Left lung (tissue), 10 donors: Measurements from ENCODE around the gene FOXF2. TPM values are rescaled to one million over a fixed set of nuclear protein-coding genes. Genes with fewer than 3 reads are reported as not detected.
"Not testable (repeated sequence)": the region's sequence is repeated elsewhere in the genome, so short reads cannot be mapped to it uniquely, and the experiment has no call there.

Source experiments
- ATAC-seq: fragments of 200-7000 bp; cut with Tn5 transposase; one replicate; pipeline ENCODE4 v1.9.1; 2020; ENCODE audit warnings: moderate library complexity
- DNase-seq, 4 donors: peaks; one replicate each; pipeline ENCODE4 v3.0.0-alpha.2; 2013 to 2020
- H3K27ac ChIP-seq, 2 donors: fragments of 200-600 bp; sonication (generic) in 1 of 2; one replicate each; pipeline versions ENCODE4 v1.5.0 to v1.8.0; 2020 to 2021
- H3K27me3 ChIP-seq, 2 donors: fragments of 200-600 bp; sonication (generic) in 1 of 2; one replicate each; pipeline versions ENCODE4 v1.5.0 to v1.8.0; 2020 to 2021
- H3K36me3 ChIP-seq, 2 donors: fragments of 200-600 bp; sonication (generic) in 1 of 2; one replicate each; pipeline versions ENCODE4 v1.5.0 to v1.8.0; 2020 to 2021
- H3K4me1 ChIP-seq, 2 donors: fragments of 200-600 bp; one replicate each; pipeline ENCODE4 v1.8.0; 2021
- H3K4me3 ChIP-seq, 2 donors: fragments of 200-600 bp; sonication (generic) in 1 of 2; one replicate each; pipeline versions ENCODE4 v1.5.0 to v1.8.0; 2020 to 2021; ENCODE audit warnings: mild to moderate bottlenecking in 1 of 2
- H3K9me3 ChIP-seq, 2 donors: fragments of 200-600 bp; sonication (generic) in 1 of 2; one replicate each; pipeline versions ENCODE4 v1.5.0 to v1.8.0; 2020 to 2021
- intact Hi-C, 2 donors: fragments of 100-400 bp; cut with DNase I; formaldehyde crosslinking; loops; one replicate each; pipeline versions ENCODE4 v1.11.2 to v1.14.2; 2022
- polyA plus RNA-seq, 6 donors: library from polyadenylated mRNA; unstranded; fragments of 120-200 nt; gene quantifications; one replicate each; pipeline ENCODE4 v1.2.1, GENCODE V29; 2013; ENCODE audit not compliant: insufficient read length in 6 of 6
- total RNA-seq, 2 donors: library from RNA; stranded (reverse); fragmentation: NEBNext Ultra II Directional; extraction: Animal tissue kit (Norgen Biotek cat#: 25700); gene quantifications; one replicate each; pipeline ENCODE4 v1.2.1, GENCODE V29; 2021
- TF ChIP-seq, protein P1 (sequence below), 2 donors: fragments of 200-600 bp; sonication (generic) in 1 of 2; IDR thresholded peaks; one replicate each; pipeline versions ENCODE4 v1.5.0 to v1.8.0; 2021; ENCODE audit warnings: antibody characterized with exemption in 2 of 2
- donor health status: DM: no; HTN: yes; CAD: no.
- donor health status: DM: no; HTN: no; CAD: no.

The FOXF2 gene
- total and polyA plus RNA-seq, 8 donors, result 12.6 to 69.7 (median 56.3) TPM

DNA sequence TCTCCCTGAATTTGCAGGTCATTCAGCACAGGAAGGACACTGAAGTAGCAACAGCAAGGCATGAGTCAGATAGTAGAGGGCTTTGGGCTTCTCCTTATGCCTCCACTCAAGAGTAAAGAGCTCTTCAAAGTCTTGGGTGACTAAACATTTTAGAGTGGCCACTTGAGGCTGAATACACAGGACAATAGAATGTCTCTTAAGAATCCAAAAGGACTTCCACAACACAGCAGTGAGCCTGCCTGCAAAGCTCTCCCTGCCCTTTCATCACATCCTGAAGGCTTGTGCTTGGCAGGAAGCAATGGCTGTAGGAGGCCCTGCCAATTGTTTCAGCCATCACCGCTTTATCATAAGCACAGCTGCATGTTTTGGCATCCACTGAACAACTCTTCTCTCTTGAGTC is 40.7 kb upstream of the FOXF2 start:
- peaks cover 0 to 30% of the 10 kb centered on the region in 2 donors for H3K9me3 ChIP-seq
- no peak overlapping the region for H3K4me3 ChIP-seq
- H3K27ac ChIP-seq, result peak overlapping the region in 1 of 2 donors; percentile 4
- TF ChIP-seq, protein P1, sequence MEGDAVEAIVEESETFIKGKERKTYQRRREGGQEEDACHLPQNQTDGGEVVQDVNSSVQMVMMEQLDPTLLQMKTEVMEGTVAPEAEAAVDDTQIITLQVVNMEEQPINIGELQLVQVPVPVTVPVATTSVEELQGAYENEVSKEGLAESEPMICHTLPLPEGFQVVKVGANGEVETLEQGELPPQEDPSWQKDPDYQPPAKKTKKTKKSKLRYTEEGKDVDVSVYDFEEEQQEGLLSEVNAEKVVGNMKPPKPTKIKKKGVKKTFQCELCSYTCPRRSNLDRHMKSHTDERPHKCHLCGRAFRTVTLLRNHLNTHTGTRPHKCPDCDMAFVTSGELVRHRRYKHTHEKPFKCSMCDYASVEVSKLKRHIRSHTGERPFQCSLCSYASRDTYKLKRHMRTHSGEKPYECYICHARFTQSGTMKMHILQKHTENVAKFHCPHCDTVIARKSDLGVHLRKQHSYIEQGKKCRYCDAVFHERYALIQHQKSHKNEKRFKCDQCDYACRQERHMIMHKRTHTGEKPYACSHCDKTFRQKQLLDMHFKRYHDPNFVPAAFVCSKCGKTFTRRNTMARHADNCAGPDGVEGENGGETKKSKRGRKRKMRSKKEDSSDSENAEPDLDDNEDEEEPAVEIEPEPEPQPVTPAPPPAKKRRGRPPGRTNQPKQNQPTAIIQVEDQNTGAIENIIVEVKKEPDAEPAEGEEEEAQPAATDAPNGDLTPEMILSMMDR (IDR thresholded peaks at IDR 0.05), result no peak
- H3K27me3 ChIP-seq, result no peaks in the 10 kb centered on the region
- intact Hi-C loops, result no loop called here
- no peaks in the 10 kb centered on the region for H3K36me3 ChIP-seq
- ATAC-seq, result peak; percentile 92
- DNase-seq, result peak in 3 of 4 donors; percentile 66 to 96 (median 90)
- H3K4me1 ChIP-seq, result peaks cover 11 to 19% of the 10 kb centered on the region in 2 donors

- ATAC-seq (no peak), DNase-seq (no peak)
- intact Hi-C loops, result no loop called here
- Histone ChIP-seq H3K4me1 (peaks cover 11 to 19% of the 10 kb centered on the region in 2 donors), H3K4me3 (no peak overlapping the region), H3K36me3 (no peaks in the 10 kb centered on the region), H3K9me3 (peaks cover 0 to 21% of the 10 kb centered on the region in 2 donors), H3K27me3 (no peaks in the 10 kb centered on the region), H3K27ac (no peak overlapping the region)
- TF ChIP-seq, protein P1 (IDR thresholded peaks at IDR 0.05), result no peak
Observed at GRCh38 chr6:1349655-1350054, 39.7 kb upstream of the FOXF2 start.

DNA sequence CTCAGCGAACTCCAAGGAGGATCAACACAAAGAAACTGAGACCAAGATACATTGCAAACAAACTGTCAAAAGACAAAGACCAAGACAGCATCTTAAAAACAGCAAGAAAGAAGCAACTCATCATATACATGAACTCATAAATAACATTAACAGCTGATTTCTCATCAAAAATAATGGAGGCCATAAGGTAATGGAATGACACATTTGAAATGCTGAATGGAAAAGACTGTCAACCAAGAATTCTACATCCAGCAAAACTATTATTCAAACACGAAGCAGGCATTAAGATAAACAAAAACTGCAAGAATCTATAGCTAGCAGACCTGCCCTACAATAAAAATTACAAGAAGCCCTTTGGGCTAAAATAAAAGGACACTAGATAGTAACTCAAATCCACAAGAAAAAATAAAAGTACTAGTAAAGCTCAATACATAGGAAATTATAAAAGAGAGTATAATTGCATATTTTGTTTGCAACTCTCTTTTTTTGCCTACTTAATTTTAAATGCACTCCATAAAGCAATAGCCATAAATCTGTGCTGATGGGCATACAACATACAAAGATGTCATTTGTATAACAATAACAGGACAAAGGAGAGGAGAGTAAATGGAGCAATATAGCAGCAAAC is 37.9 kb upstream of the FOXF2 start:
- DNase-seq (no peak), ATAC-seq (no peak)
- intact Hi-C loops, result no loop called here
- no peak overlapping the region for H3K4me3 ChIP-seq
- TF ChIP-seq, protein P1 (IDR thresholded peaks at IDR 0.05), result no peak
- no peak overlapping the region for H3K27ac ChIP-seq
- H3K9me3 ChIP-seq, result peaks cover 0 to 21% of the 10 kb centered on the region in 2 donors
- H3K36me3 ChIP-seq, result no peaks in the 10 kb centered on the region
- H3K4me1 ChIP-seq, result peaks cover 11 to 19% of the 10 kb centered on the region in 2 donors
- H3K27me3 ChIP-seq, result no peaks in the 10 kb centered on the region

DNA sequence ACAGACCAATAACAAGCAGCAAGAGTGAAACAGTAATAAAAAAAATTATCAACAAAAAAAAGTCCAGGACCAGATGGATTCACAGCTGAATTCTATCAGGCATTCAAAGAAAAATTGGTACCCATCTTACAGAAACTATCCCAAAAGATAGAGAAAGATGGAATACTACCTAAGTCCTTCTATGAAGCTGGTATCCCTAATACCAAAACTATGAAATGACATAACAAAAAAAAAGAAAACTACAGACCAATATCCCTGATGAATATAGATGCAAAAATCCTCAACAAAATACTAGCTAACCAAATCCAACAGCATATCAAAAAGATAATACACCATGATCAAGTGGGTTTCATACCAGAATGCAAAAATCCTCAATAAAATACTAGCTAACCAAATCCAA is 34.3 kb upstream of the FOXF2 start:
- H3K4me3 ChIP-seq, DNase-seq, ATAC-seq, H3K36me3 ChIP-seq, intact Hi-C loops, H3K4me1 ChIP-seq, H3K27ac ChIP-seq, H3K27me3 ChIP-seq: not testable (repeated sequence)
- peaks cover 0 to 21% of the 10 kb centered on the region in 2 donors for H3K9me3 ChIP-seq

DNA sequence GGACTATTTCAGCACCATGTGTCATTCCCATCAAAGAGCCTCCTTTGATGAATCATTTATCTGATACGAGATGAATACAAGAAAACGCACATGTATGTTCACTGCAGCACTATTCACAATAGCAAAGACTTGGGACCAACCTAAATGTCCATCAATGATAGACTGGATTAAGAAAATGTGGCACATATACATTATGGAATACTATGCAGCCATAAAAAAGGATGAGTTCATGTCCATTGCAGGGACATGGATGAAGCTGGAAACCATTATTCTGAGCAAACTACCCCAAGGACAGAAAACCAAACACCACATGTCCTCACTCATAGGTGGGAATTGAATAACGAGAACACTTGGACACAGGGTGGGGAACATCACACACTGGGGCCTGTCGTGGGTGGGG is 27.7 kb upstream of the FOXF2 start:
- intact Hi-C loops, DNase-seq, H3K27ac ChIP-seq, H3K4me3 ChIP-seq, ATAC-seq, H3K36me3 ChIP-seq, H3K9me3 ChIP-seq, H3K4me1 ChIP-seq: not testable (repeated sequence)
- H3K27me3 ChIP-seq, result peaks cover 0 to 15% of the 10 kb centered on the region in 2 donors

DNA sequence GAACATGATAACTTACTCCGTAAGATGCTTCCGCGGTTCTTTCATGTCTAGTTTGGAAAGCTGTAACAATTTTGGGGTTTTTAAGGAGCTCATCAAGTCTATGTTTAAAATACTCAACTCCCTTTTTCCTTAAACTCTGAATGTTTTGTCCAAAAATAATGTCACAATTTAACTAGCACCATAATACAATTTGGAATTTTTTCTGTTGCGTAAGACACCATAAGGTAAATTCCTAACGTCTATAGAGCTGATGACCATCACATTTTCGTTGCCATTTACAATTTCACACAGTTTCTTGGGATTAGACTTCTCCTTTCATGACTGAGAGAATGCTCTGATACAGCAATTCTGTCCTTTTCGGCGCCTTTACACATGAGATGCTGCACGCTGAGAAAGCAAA is 26.7 kb upstream of the FOXF2 start:
- Histone ChIP-seq H3K4me3 (no peak overlapping the region), H3K9me3 (no peaks in the 10 kb centered on the region), H3K4me1 (peaks cover 0 to 2% of the 10 kb centered on the region in 2 donors), H3K27me3 (peaks cover 0 to 23% of the 10 kb centered on the region in 2 donors), H3K36me3 (no peaks in the 10 kb centered on the region), H3K27ac (no peak overlapping the region)
- intact Hi-C loops, result no loop called here
- ATAC-seq, result no peak
- no peak for DNase-seq
- TF ChIP-seq, protein P1 (IDR thresholded peaks at IDR 0.05), result no peak
